Loucy (cell line): ENCODE data around the gene ADARB2.
"Not testable (repeated sequence)": the region's sequence is repeated elsewhere in the genome, so short reads cannot be mapped to it uniquely, and the experiment has no call there.

Experiments
- H2AFZ ChIP-seq: fragments of 200-600 bp; sonication (generic); 2 replicates; pipeline ENCODE4 v1.6.0; 2016; ENCODE audit warnings: antibody characterized with exemption, mild to moderate bottlenecking, low read length, moderate library complexity
- H3F3A ChIP-seq: fragments of 200-600 bp; 2 replicates; pipeline ENCODE4 v1.6.0; 2016; ENCODE audit warnings: antibody characterized with exemption, low read depth, mild to moderate bottlenecking
- H3K27me3 ChIP-seq: fragments of 200-600 bp; sonication (generic); 2 replicates; pipeline ENCODE4 v1.6.1; 2014; ENCODE audit warnings: low read length, mild to moderate bottlenecking; ENCODE audit not compliant: insufficient read depth, poor library complexity, severe bottlenecking
- H3K36me3 ChIP-seq: fragments of 200-600 bp; sonication (generic); 2 replicates; pipeline ENCODE4 v1.6.1; 2016; ENCODE audit warnings: low read length; ENCODE audit not compliant: insufficient read depth
- H3K4me1 ChIP-seq: fragments of 200-600 bp; sonication (generic); 2 replicates; pipeline ENCODE4 v1.5.1; 2014; ENCODE audit warnings: low read length, mild to moderate bottlenecking; ENCODE audit not compliant: insufficient read depth, poor library complexity, severe bottlenecking
- H3K4me2 ChIP-seq: fragments of 200-600 bp; sonication (generic); 2 replicates; pipeline ENCODE4 v1.6.0; 2014; ENCODE audit warnings: antibody characterized with exemption, low read length, low read depth, mild to moderate bottlenecking; ENCODE audit not compliant: poor library complexity, severe bottlenecking
- H3K4me3 ChIP-seq: fragments of 200-600 bp; sonication (generic); 2 replicates; pipeline ENCODE4 v1.5.1; 2014; ENCODE audit warnings: low read length, mild to moderate bottlenecking, mixed read lengths; ENCODE audit not compliant: poor library complexity, severe bottlenecking
- H3K79me2 ChIP-seq: fragments of 200-600 bp; sonication (generic); 2 replicates; pipeline ENCODE4 v1.6.1; 2014; ENCODE audit warnings: low read length; ENCODE audit not compliant: insufficient read depth
- H3K9ac ChIP-seq: fragments of 200-600 bp; sonication (generic); 2 replicates; pipeline ENCODE4 v1.6.0; 2014; ENCODE audit warnings: mild to moderate bottlenecking, low read depth, low read length, moderate library complexity; ENCODE audit not compliant: poor library complexity, severe bottlenecking
- H3K9me2 ChIP-seq: fragments of 200-600 bp; sonication (generic); replicated peaks from 2 replicates; pipeline ENCODE4 v1.6.1; 2016; ENCODE audit warnings: low read depth, low read length, mixed read lengths
- H3K9me3 ChIP-seq: fragments of 200-600 bp; sonication (generic); 2 replicates; pipeline ENCODE4 v1.6.1; 2014; ENCODE audit warnings: mild to moderate bottlenecking, antibody characterized with exemption, low read length, low read depth; ENCODE audit not compliant: insufficient read depth
- H4K20me1 ChIP-seq: fragments of 200-600 bp; sonication (generic); 2 replicates; pipeline ENCODE4 v1.6.0; 2014; ENCODE audit warnings: antibody characterized with exemption, low read length, mild to moderate bottlenecking; ENCODE audit not compliant: insufficient read depth, poor library complexity, severe bottlenecking
- CTCF ChIP-seq: fragments of 200-600 bp; sonication (generic); conservative IDR thresholded peaks from 2 replicates; pipeline ENCODE4 v1.5.1; 2014; ENCODE audit warnings: mild to moderate bottlenecking, antibody characterized with exemption, low read length
- EZH2phosphoT487 ChIP-seq: fragments of 200-600 bp; IDR thresholded peaks from 2 replicates; pipeline ENCODE4 v1.6.1; 2018; ENCODE audit warnings: antibody characterized with exemption, mild to moderate bottlenecking, moderate library complexity, borderline replicate concordance

Gene ADARB2

GRCh38 chr10:1159131-1160061 is 577.9 kb downstream of the ADARB2 start:
- no peak overlapping the region for H3K4me2 ChIP-seq
- H3K27me3 ChIP-seq: no peaks in the 10 kb centered on the region
- no peak overlapping the region for H2AFZ ChIP-seq
- H3K9ac ChIP-seq: no peak overlapping the region
- H3F3A ChIP-seq: no peaks in the 10 kb centered on the region
- no peaks in the 10 kb centered on the region for H4K20me1 ChIP-seq
- no peak for TF ChIP-seq CTCF
- H3K9me2 ChIP-seq: no peaks in the 10 kb centered on the region
- no peaks in the 10 kb centered on the region for H3K9me3 ChIP-seq
- H3K79me2 ChIP-seq: no peaks in the 10 kb centered on the region
- no peaks in the 10 kb centered on the region for H3K4me1 ChIP-seq
- no peaks in the 10 kb centered on the region for H3K36me3 ChIP-seq
- H3K4me3 ChIP-seq: no peak overlapping the region

- not testable (repeated sequence) for H3K9me3 ChIP-seq, H3K27me3 ChIP-seq, H3K9me2 ChIP-seq, H3K9ac ChIP-seq, H3K4me2 ChIP-seq, H3K36me3 ChIP-seq, H3F3A ChIP-seq, H4K20me1 ChIP-seq, H3K4me1 ChIP-seq, H2AFZ ChIP-seq, H3K4me3 ChIP-seq, H3K79me2 ChIP-seq
These were observed 578.8 kb downstream of the ADARB2 start for GRCh38 chr10:1158536-1158935.

GRCh38 chr10:1158066-1158465 is 579.3 kb downstream of the ADARB2 start:
- H3K36me3 ChIP-seq: no peaks in the 10 kb centered on the region
- no peaks in the 10 kb centered on the region for H4K20me1 ChIP-seq
- no peaks in the 10 kb centered on the region for H3K9me3 ChIP-seq
- no peak for TF ChIP-seq EZH2phosphoT487
- TF ChIP-seq CTCF: no peak
- no peak overlapping the region for H3K4me3 ChIP-seq
- H3K9ac ChIP-seq: no peak overlapping the region
- no peaks in the 10 kb centered on the region for H3K4me1 ChIP-seq
- H3K9me2 ChIP-seq: no peaks in the 10 kb centered on the region
- no peak overlapping the region for H2AFZ ChIP-seq
- H3K27me3 ChIP-seq: no peaks in the 10 kb centered on the region
- no peaks in the 10 kb centered on the region for H3K79me2 ChIP-seq
- H3K4me2 ChIP-seq: no peak overlapping the region
- H3F3A ChIP-seq: no peaks in the 10 kb centered on the region

- Histone ChIP-seq H3K4me3 (no peak overlapping the region), H3K27me3 (no peaks in the 10 kb centered on the region), H3K9ac (no peak overlapping the region), H4K20me1 (no peaks in the 10 kb centered on the region), H3K36me3 (no peaks in the 10 kb centered on the region), H3K4me2 (no peak overlapping the region), H3K4me1 (no peaks in the 10 kb centered on the region), H2AFZ (no peak overlapping the region), H3K9me3 (no peaks in the 10 kb centered on the region), H3K9me2 (no peaks in the 10 kb centered on the region), H3F3A (no peaks in the 10 kb centered on the region), H3K79me2 (no peaks in the 10 kb centered on the region)
- TF ChIP-seq CTCF: no peak
- no peak for TF ChIP-seq EZH2phosphoT487
These were observed 579.8 kb downstream of the ADARB2 start for GRCh38 chr10:1157615-1157933.
